Mesendoderm (in vitro differentiated cells): ENCODE data around the gene OPRM1.

Experiments used
- DNase-seq: peaks from one replicate; pipeline ENCODE4 v3.0.0; 2013
- H2AK5ac ChIP-seq: 2 replicates; pipeline ENCODE4 v1.6.1; 2013; ENCODE audit warnings: low read length, inconsistent platforms
- H2BK120ac ChIP-seq: 2 replicates; pipeline ENCODE4 v1.6.1; 2013; ENCODE audit warnings: low read depth, mild to moderate bottlenecking, low read length, moderate library complexity, mixed read lengths
- H2BK15ac ChIP-seq: replicated peaks from 2 replicates; pipeline ENCODE4 v1.6.1; 2013; ENCODE audit warnings: low read depth, mild to moderate bottlenecking, moderate library complexity
- H2BK5ac ChIP-seq: 2 replicates; pipeline ENCODE4 v1.6.1; 2013; ENCODE audit warnings: low read length, inconsistent platforms
- H3K18ac ChIP-seq: 2 replicates; pipeline ENCODE4 v1.6.1; 2013; ENCODE audit warnings: mild to moderate bottlenecking, low read length, mixed read lengths
- H3K23ac ChIP-seq: one replicate; pipeline ENCODE4 v1.6.1; 2013; ENCODE audit warnings: low read length
- H3K27ac ChIP-seq: 2 replicates; pipeline ENCODE4 v1.5.1; 2013; ENCODE audit warnings: low read depth, mild to moderate bottlenecking, inconsistent platforms, low read length, moderate library complexity
- H3K27me3 ChIP-seq: 2 replicates; pipeline ENCODE4 v1.6.1; 2013; ENCODE audit warnings: low read length, control low read depth, mild to moderate bottlenecking, inconsistent platforms; ENCODE audit not compliant: insufficient read depth, poor library complexity
- H3K36me3 ChIP-seq: 2 replicates; pipeline ENCODE4 v1.6.1; 2013; ENCODE audit warnings: low read length, inconsistent platforms; ENCODE audit not compliant: control insufficient read depth, insufficient read depth
- H3K4ac ChIP-seq: one replicate; pipeline ENCODE4 v1.6.1; 2013; ENCODE audit warnings: low read depth, mild to moderate bottlenecking, low read length, moderate library complexity
- H3K4me1 ChIP-seq: 2 replicates; pipeline ENCODE4 v1.6.1; 2013; ENCODE audit warnings: low read depth, low read length, inconsistent platforms; ENCODE audit not compliant: control insufficient read depth
- H3K4me2 ChIP-seq: 2 replicates; pipeline ENCODE4 v1.6.1; 2013; ENCODE audit warnings: low read length
- H3K4me3 ChIP-seq: 2 replicates; pipeline ENCODE4 v1.5.1; 2013; ENCODE audit warnings: mild to moderate bottlenecking, low read length
- H3K56ac ChIP-seq: one replicate; pipeline ENCODE4 v1.6.1; 2013; ENCODE audit warnings: low read length
- H3K79me1 ChIP-seq: 2 replicates; pipeline ENCODE4 v1.6.1; 2013; ENCODE audit warnings: low read length, inconsistent platforms
- H3K79me2 ChIP-seq: 2 replicates; pipeline ENCODE4 v1.6.1; 2013; ENCODE audit warnings: mild to moderate bottlenecking, low read length; ENCODE audit not compliant: control insufficient read depth, insufficient read depth
- H3K9ac ChIP-seq: 2 replicates; pipeline ENCODE4 v1.6.1; 2013; ENCODE audit warnings: low read length, inconsistent platforms
- H4K5ac ChIP-seq: one replicate; pipeline ENCODE4 v1.6.1; 2013; ENCODE audit warnings: low read length
- H4K8ac ChIP-seq: one replicate; pipeline ENCODE4 v1.6.1; 2013; ENCODE audit warnings: low read depth, mild to moderate bottlenecking, control low read depth, low read length, moderate library complexity
- WGBS: extraction: QIAGEN DNeasy Blood & Tissue Kit; methylation state at CpG from one replicate; pipeline ENCODE4 v1.1.7; 2013; ENCODE audit warnings: low lambda C conversion rate, missing lambda C conversion rate; ENCODE audit not compliant: insufficient coverage; ENCODE audit errors: extremely low coverage; 5-methylcytosine and 5-hydroxymethylcytosine counted together

OPRM1 gene

GRCh38 chr6:154041001-154041400, 2.0 kb downstream of the OPRM1 start:
- Histone ChIP-seq H3K4ac (no peak overlapping the region), H3K79me1 (no peaks in the 10 kb centered on the region), H2BK120ac (no peak overlapping the region), H2AK5ac (no peak overlapping the region), H3K27ac (no peak overlapping the region), H4K8ac (no peak overlapping the region), H3K79me2 (no peaks in the 10 kb centered on the region), H3K4me1 (peaks cover 3% of the 10 kb centered on the region), H3K23ac (no peak overlapping the region), H3K4me2 (no peak overlapping the region), H3K9ac (no peak overlapping the region), H3K27me3 (peaks cover 2% of the 10 kb centered on the region), H3K4me3 (no peak overlapping the region), H2BK15ac (no peak overlapping the region), H2BK5ac (no peak overlapping the region), H3K18ac (no peak overlapping the region), H3K36me3 (no peaks in the 10 kb centered on the region), H4K5ac (no peak overlapping the region), H3K56ac (no peak overlapping the region)
- no peak for DNase-seq
- WGBS, result no CpG with 5 or more reads among the region's 2 CpGs

DNA sequence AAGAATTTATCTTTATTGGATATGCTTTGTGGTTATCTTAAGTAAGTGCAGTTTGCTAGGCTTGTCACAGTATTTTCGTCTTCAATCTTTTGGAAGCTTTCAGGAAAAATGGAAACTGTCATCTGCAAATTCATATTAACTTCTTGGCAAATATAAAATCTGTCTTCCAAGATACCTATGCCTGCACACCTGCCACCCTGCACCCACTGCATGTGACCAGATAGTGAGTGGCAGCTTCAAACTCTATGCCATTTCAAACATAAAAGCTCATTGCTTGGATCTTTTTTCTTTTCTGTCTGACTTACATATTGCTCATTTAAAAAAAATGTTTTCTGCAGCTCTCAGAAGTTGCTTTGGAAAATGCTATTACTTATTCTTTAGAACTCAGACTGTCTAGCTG, 14.1 kb downstream of the OPRM1 start:
- Histone ChIP-seq H3K23ac (no peak overlapping the region), H3K27ac (no peak overlapping the region), H2AK5ac (no peak overlapping the region), H3K4me2 (no peak overlapping the region), H3K79me2 (no peaks in the 10 kb centered on the region), H3K4me1 (no peaks in the 10 kb centered on the region), H3K79me1 (no peaks in the 10 kb centered on the region), H3K27me3 (no peaks in the 10 kb centered on the region), H4K5ac (no peak overlapping the region), H2BK5ac (no peak overlapping the region), H2BK120ac (no peak overlapping the region), H2BK15ac (no peak overlapping the region), H3K4ac (no peak overlapping the region), H3K18ac (no peak overlapping the region), H3K4me3 (no peak overlapping the region), H3K9ac (no peak overlapping the region), H3K36me3 (no peaks in the 10 kb centered on the region), H4K8ac (no peak overlapping the region), H3K56ac (no peak overlapping the region)
- no peak for DNase-seq
- WGBS, result no CpG with 5 or more reads among the region's 1 CpG

- DNase-seq, result no peak
- H3K79me2 ChIP-seq, result no peaks in the 10 kb centered on the region
- no peak overlapping the region for H2BK120ac ChIP-seq
- no peaks in the 10 kb centered on the region for H3K4me1 ChIP-seq
- no peaks in the 10 kb centered on the region for H3K79me1 ChIP-seq
- H3K18ac ChIP-seq, result no peak overlapping the region
- no peak overlapping the region for H2BK15ac ChIP-seq
- H2AK5ac ChIP-seq, result no peak overlapping the region
- no peaks in the 10 kb centered on the region for H3K27me3 ChIP-seq
- no peak overlapping the region for H3K4me2 ChIP-seq
- no peak overlapping the region for H4K5ac ChIP-seq
- WGBS, result no CpG with 5 or more reads among the region's 5 CpGs
- H3K4ac ChIP-seq, result no peak overlapping the region
- no peak overlapping the region for H3K23ac ChIP-seq
- no peaks in the 10 kb centered on the region for H3K36me3 ChIP-seq
- H3K9ac ChIP-seq, result no peak overlapping the region
- no peak overlapping the region for H3K27ac ChIP-seq
- H3K56ac ChIP-seq, result no peak overlapping the region
- no peak overlapping the region for H3K4me3 ChIP-seq
- H4K8ac ChIP-seq, result no peak overlapping the region
- no peak overlapping the region for H2BK5ac ChIP-seq
These were observed 17.5 kb downstream of the OPRM1 start for GRCh38 chr6:154056536-154056935.

GRCh38 chr6:154057098-154057497, 18.1 kb downstream of the OPRM1 start:
- Histone ChIP-seq H2BK5ac (no peak overlapping the region), H3K27ac (no peak overlapping the region), H3K36me3 (no peaks in the 10 kb centered on the region), H3K18ac (no peak overlapping the region), H3K23ac (no peak overlapping the region), H3K79me1 (no peaks in the 10 kb centered on the region), H3K4me1 (no peaks in the 10 kb centered on the region), H3K56ac (no peak overlapping the region), H4K8ac (no peak overlapping the region), H3K4ac (no peak overlapping the region), H3K9ac (no peak overlapping the region), H3K79me2 (no peaks in the 10 kb centered on the region), H2AK5ac (no peak overlapping the region), H2BK15ac (no peak overlapping the region), H3K27me3 (no peaks in the 10 kb centered on the region), H3K4me2 (no peak overlapping the region), H4K5ac (no peak overlapping the region), H2BK120ac (no peak overlapping the region), H3K4me3 (no peak overlapping the region)
- no peak for DNase-seq
- no CpG with 5 or more reads among the region's 1 CpG for WGBS

GRCh38 chr6:154058963-154059680, 20.1 kb downstream of the OPRM1 start:
- no peak overlapping the region for H3K18ac ChIP-seq
- no peaks in the 10 kb centered on the region for H3K27me3 ChIP-seq
- H2AK5ac ChIP-seq, result no peak overlapping the region
- no peaks in the 10 kb centered on the region for H3K4me1 ChIP-seq
- no peak overlapping the region for H4K5ac ChIP-seq
- no peak overlapping the region for H3K4me2 ChIP-seq
- H2BK15ac ChIP-seq, result no peak overlapping the region
- no peak overlapping the region for H3K9ac ChIP-seq
- no peak overlapping the region for H3K27ac ChIP-seq
- WGBS, result no CpG with 5 or more reads among the region's 4 CpGs
- no peak for DNase-seq
- no peak overlapping the region for H3K4ac ChIP-seq
- H3K4me3 ChIP-seq, result no peak overlapping the region
- H2BK120ac ChIP-seq, result no peak overlapping the region
- no peak overlapping the region for H3K56ac ChIP-seq
- no peaks in the 10 kb centered on the region for H3K36me3 ChIP-seq
- no peaks in the 10 kb centered on the region for H3K79me1 ChIP-seq
- H2BK5ac ChIP-seq, result no peak overlapping the region
- H3K23ac ChIP-seq, result no peak overlapping the region
- H4K8ac ChIP-seq, result no peak overlapping the region
- no peaks in the 10 kb centered on the region for H3K79me2 ChIP-seq

GRCh38 chr6:154060076-154060475, 21.0 kb downstream of the OPRM1 start:
- no peak overlapping the region for H2AK5ac ChIP-seq
- H3K79me2 ChIP-seq, result no peaks in the 10 kb centered on the region
- no peaks in the 10 kb centered on the region for H3K36me3 ChIP-seq
- no peak overlapping the region for H3K23ac ChIP-seq
- no peak overlapping the region for H3K9ac ChIP-seq
- H3K27ac ChIP-seq, result no peak overlapping the region
- H2BK5ac ChIP-seq, result no peak overlapping the region
- H2BK120ac ChIP-seq, result no peak overlapping the region
- no peaks in the 10 kb centered on the region for H3K4me1 ChIP-seq
- no CpG with 5 or more reads among the region's 3 CpGs for WGBS
- no peak overlapping the region for H4K8ac ChIP-seq
- no peak overlapping the region for H3K4me2 ChIP-seq
- no peak overlapping the region for H2BK15ac ChIP-seq
- no peak overlapping the region for H3K4me3 ChIP-seq
- no peak overlapping the region for H3K56ac ChIP-seq
- no peak overlapping the region for H4K5ac ChIP-seq
- H3K79me1 ChIP-seq, result no peaks in the 10 kb centered on the region
- DNase-seq, result no peak
- no peak overlapping the region for H3K18ac ChIP-seq
- H3K27me3 ChIP-seq, result no peaks in the 10 kb centered on the region
- H3K4ac ChIP-seq, result no peak overlapping the region
